ENCODE measurements around the gene SH2B3.

SH2B3 gene

GRCh38 chr12:111409780-111410430 is 4.2 kb downstream of the SH2B3 start:
- DNase-seq: peak; percentile 79

DNA sequence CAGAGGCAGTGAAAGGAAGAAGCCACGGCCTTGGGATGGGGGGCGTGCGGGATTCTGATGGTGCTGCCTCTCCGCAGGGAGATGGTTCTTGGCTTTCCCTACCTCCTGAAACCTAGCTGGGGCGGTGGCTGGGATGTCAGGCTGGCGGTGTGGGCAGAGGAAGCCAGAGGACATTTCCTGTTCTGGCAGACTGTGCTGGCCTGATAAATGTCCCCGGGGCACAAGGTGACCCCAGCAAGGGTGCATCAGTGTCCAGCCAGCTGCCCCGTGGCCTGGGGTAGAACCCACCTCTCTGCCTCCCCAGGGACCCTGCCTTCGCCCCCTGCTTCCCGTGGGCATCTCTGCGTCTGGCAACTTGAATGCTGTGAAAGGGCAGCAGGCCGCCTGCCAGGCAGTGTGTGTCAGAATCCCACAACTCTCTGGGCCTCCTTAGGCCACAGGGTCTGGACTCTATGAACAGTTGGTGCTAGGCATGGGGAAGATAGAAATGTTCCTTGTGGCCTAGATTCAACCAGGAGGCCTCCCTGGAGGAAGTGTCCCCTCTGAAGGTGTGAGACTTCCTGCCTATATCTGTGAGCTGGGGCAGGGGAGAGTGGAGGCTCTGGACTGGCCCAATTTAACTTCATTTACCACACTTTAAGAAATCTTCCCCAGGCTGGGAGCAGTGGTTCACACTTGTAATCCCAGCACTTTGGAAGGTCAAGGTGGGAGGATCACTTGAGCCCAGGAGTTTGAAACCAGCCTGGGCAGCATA is 4.9 kb downstream of the SH2B3 start:
- DNase-seq: no peak

GRCh38 chr12:111411185-111411764 is 5.6 kb downstream of the SH2B3 start:
- DNase-seq: no peak

DNA sequence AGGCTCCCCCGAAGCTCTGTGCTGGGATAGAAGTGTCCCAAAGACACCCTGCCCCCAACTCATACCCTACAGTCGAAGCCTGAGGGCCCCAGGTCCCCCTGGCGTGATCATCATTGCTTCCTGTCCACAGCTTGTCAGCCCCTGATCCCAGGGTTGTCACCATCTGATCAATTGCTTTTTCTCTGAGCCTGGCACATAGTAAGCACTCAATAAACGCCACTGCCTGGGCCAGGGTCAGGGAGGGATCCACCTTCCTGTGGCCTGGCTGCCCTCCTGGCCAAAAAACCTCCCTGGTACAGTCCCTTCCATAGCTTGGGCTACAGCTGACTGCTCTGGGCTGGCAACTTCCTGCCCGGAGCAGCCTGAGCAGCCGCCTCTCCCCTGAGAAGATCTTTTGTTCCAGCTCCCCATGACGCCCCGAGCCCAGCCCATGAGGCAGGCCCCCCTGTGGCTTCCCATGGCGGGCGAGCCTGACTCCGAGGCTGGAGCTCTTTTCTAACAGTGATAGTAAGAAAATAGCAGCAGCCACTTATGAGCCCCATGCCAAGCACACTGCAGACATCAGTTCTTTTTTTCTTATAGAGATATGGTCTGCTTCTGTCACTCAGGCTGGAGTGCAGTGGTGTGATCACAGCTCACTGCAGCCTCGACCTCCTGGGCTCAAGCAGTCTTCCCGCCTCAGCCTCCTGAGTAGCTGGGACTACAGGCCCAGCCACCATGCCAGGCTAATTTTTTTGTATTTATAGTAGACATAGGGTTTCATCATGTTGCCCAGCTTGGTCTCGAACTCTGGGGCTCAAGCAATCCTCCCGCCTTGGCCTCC is 6.5 kb downstream of the SH2B3 start:
- no peak for DNase-seq

DNA sequence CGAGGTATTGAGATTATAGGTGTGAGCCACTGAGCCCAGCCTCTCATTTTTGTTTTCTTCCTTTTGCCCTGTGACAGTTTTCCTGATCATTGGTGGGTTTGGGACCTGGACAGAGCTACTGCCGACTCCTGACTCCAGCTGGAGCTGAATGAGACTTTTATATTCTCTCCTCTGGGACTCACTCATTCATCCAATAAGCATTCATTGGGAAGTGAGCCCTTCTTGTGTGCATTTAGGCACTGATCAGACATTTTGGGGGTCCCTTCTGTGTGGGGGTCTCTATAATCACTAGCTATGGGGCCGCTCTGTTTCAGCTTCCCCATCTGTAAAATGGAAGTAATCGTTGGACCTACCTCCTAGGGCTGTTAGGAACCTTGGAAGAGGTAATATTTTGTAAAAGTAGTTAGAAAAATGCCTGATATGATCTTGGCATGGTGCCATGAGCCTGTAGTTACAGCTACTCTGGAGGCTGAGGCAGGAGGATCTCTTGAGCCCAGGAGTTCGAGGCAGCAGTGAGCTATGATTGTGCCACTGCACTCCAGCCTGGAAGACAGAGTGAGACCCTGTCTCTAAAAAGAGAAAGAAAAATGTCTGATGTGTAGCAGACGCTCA is 7.2 kb downstream of the SH2B3 start:
- DNase-seq: no peak

GRCh38 chr12:111413442-111414086 is 7.8 kb downstream of the SH2B3 start:
- no peak for DNase-seq

DNA sequence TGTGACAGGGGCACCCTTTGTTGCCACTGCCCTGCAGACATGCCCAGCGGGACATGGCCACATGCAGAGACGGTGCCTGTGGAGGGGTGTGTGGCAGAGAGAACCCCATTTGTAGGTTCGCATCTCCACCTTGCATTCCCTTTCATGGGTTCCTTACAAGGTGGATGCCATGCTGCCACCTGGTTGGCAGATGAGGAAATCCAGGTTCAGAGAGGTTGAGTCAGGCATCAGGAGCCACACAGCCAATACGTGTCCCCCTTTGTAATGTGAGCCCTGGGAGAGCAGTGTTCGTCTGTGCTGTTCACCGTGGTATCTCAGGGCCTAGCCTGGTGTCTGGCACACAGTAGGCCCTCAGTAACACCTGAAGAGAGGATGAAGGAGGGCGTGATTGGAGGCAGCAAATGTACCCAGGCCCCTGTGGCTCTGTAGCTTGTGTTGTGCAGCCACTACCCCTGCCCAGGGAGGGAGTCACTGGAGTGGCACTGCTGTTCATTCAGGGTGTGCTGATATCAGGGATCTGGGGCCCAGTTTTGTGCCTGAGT is 9.1 kb downstream of the SH2B3 start:
- DNase-seq: no peak

GRCh38 chr12:111417290-111417689 is 11.6 kb downstream of the SH2B3 start:
- DNase-seq: no peak

GRCh38 chr12:111417784-111418593 is 12.3 kb downstream of the SH2B3 start:
- DNase-seq: no peak

- DNase-seq: no peak
Measured at GRCh38 chr12:111418594-111418880, 12.8 kb downstream of the SH2B3 start.

- no peak for DNase-seq
Measured at GRCh38 chr12:111419784-111420183, 14.1 kb downstream of the SH2B3 start.

DNA sequence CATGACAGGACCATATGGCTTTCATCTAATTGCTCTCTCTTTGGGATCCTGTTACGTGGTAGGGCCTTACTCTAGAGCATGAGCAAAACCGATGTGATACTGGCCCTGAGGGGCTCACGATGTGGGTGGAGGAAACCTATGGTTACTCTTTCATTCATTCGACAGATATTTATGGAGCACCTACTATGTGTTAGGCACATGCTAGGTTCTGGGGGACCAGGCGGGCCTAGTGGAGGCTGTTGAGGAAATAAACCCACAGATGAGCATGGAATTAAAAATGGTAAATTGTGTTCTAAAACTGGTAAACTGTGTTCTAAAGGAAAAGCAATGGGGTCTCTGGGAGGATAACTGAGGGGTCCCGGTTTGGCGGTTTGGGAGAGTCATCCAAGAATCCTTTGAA is 14.8 kb downstream of the SH2B3 start:
- DNase-seq: no peak

GRCh38 chr12:111424189-111424792 is 18.6 kb downstream of the SH2B3 start:
- no peak for DNase-seq

GRCh38 chr12:111424793-111425251 is 19.1 kb downstream of the SH2B3 start:
- DNase-seq: no peak

DNA sequence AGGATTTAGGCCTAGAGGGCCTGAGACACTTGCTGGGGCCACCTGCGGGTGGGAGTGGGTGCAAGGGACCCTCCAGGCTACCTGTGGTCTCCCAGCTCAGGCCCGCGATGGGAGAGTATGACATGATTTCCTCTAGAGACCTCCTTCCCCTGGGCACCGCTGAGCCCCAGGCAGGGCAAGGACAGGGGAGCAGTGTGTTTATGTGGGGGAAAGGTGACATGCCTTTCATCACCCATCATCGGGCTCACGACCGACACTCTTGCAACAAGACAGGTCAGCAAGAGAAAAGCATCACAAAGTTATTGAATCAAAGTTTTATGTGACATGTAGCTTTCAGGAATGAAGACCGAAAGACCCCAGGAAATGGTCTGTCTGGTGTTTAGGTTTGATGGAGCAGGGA is 19.9 kb downstream of the SH2B3 start:
- DNase-seq: no peak

DNA sequence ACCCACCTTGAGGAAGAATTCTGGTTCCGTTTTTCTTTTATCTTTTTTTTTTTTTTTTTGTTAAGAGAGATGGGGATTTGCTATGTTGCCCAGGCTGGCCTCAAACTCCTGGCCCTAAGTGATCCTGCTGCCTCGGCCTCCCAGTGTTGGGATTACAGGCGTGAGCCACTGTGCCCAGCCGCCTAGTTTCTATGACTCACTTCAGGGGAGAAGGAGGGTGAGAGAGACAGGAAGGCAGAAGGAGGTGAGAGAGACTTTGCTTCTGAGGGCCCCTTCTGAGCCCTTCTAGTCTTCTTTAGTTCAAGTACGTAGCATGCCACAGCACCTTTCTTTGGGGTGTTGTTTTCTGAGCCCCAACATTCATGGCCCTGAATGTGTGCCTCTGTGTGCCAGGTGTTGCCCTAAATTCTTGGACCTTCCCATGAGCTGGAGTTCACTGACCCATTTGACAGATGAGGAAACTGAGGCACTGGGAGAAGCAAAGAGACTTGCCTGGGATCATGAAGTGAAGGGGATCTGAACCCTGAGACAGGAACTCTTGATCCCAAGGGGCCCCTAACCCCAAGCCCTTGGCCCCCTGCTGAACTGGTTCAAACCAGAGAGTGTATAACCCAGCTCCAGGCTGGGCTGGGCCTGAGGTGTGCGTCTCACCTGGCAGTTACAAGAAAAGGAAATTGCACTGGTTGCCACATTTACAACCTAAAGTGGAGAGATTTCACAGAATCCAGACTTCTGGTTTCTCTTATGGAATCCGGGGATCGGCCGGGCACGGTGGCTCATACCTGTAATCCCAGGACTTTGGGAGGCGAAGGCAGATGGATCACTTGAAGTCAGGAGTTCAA is 20.8 kb downstream of the SH2B3 start:
- DNase-seq: no peak

DNA sequence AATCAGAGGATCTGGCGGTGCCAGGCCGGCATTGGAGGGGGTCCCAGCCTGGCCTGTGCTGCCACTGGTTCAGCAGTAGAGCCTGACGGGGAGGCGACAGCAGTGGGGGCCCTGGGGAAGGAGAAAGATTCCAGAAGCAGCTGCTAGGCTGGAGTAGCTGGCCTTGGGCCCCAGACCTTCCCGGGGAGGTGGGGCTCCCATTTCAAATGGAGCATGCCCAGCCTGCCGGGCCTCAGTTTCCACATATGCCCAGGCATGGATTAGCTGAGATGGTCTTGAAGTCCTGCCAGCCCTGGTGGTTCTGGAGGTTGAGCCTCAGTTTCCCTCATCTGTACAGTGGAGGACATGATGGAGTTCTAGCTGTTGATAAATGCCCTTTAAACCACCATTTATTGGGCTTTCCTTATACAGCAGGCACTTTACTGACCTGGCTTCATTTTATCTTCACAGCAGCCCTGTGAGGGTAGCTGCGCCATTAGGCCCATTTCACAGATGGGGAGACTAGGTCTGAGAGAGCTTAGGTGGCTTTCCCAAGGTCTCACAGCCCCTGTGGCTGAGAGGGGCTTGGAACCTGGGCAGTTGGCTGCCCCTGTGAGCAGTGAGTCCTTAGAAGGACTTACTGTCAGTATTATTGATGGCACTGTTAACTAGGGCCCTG is 21.8 kb downstream of the SH2B3 start:
- no peak for DNase-seq

- DNase-seq: no peak
Measured at GRCh38 chr12:111428081-111428727, 22.5 kb downstream of the SH2B3 start.

DNA sequence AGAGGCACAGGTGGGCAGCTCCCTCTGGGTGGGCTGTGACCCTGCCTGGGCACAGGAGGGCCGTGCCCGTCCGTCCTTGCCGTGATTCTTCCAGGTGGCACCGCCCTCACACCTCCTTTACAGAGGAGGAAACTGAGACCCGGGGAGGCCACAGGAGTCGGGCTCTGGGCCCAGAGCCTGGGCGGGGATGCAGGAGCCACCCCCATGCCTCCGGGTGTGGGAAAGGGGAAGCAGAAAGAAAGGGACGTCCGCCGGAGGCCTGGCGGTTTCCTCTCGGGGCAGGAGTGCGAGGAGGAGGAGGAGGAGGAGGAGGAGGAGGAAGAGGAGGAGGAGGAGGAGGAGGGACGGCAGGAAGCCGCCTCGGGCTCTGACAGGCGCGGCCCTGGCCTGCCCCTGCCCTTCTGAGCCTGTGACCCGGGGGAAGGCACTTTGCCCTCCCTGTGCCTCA is 23.0 kb downstream of the SH2B3 start:
- DNase-seq: no peak

All from fibroblast of upper back skin (primary cell).